Measurements from ENCODE around the gene DGKB. TPM values are rescaled to one million over a fixed set of nuclear protein-coding genes. Genes with fewer than 3 reads are reported as not detected.

The DGKB gene
- total RNA-seq, 1 donor from 2014 or later, result 0.72 TPM

DNA sequence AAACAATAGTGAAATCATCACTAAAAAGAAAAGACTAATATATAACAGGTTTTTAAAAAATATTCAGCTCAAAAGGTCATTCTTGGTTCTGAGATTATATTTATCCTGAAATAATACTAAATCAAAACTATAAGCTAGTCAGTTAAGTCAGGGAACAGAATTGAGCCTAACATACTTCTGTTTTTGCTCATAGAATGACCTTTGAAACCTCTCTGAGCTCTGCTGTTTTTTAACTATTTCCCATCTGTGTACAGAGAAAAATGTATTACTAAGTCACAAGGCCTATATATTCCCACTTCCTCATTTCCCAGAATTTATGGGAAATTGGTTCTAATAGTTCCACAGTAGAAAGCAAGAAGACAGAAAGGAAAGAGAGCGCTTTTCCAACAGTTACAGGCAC lies 566.3 kb downstream of the DGKB start:
- TF ChIP-seq, protein P1, sequence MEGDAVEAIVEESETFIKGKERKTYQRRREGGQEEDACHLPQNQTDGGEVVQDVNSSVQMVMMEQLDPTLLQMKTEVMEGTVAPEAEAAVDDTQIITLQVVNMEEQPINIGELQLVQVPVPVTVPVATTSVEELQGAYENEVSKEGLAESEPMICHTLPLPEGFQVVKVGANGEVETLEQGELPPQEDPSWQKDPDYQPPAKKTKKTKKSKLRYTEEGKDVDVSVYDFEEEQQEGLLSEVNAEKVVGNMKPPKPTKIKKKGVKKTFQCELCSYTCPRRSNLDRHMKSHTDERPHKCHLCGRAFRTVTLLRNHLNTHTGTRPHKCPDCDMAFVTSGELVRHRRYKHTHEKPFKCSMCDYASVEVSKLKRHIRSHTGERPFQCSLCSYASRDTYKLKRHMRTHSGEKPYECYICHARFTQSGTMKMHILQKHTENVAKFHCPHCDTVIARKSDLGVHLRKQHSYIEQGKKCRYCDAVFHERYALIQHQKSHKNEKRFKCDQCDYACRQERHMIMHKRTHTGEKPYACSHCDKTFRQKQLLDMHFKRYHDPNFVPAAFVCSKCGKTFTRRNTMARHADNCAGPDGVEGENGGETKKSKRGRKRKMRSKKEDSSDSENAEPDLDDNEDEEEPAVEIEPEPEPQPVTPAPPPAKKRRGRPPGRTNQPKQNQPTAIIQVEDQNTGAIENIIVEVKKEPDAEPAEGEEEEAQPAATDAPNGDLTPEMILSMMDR (conservative IDR thresholded peaks at IDR 0.05), result no peak
- H3K4me3 Mint-ChIP-seq, result no peak overlapping the region
- H3K4me1 Mint-ChIP-seq, result peaks cover 11% of the 10 kb centered on the region
- no peaks in the 10 kb centered on the region for H3K36me3 Mint-ChIP-seq (ENCODE audit: low read depth)
- no peak overlapping the region for H3K27ac Mint-ChIP-seq (ENCODE audit: unreplicated experiment)
- no peak for DNase-seq (ENCODE audit: low read depth, low spot score)
- H3K27me3 Mint-ChIP-seq (ENCODE audit: low read depth), result no peaks in the 10 kb centered on the region
- no peaks in the 10 kb centered on the region for H3K9me3 Mint-ChIP-seq

DNA sequence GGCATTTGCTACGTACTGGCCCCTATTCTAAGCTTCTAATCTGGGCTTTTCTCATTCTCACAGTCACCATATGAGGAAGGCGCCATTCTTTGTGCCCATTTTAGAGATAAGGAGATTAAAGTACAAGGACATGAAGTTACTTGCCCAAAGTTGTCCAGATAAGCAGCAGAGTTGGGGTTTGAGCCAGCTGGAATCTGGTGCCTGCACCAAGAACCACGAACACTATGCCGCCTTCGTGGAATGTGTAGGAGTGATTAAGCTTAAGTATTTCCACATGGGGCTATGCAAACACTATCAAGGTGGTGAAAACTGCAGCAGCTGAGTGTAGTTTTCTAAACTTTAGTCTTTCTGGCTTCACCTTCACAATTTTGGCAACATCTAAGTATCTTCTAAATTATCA lies 570.4 kb downstream of the DGKB start:
- Mint-ChIP-seq H3K9me3 (no peaks in the 10 kb centered on the region), H3K4me3 (no peak overlapping the region), H3K4me1 (peaks cover 5% of the 10 kb centered on the region), H3K27me3 (ENCODE audit: low read depth) (no peaks in the 10 kb centered on the region), H3K36me3 (ENCODE audit: low read depth) (no peaks in the 10 kb centered on the region), H3K27ac (ENCODE audit: unreplicated experiment) (no peak overlapping the region)
- TF ChIP-seq, protein P1 (conservative IDR thresholded peaks at IDR 0.05), result no peak
- no peak for DNase-seq (ENCODE audit: low read depth, low spot score)

- peaks cover 2% of the 10 kb centered on the region for H3K36me3 Mint-ChIP-seq (ENCODE audit: low read depth)
- no peak for DNase-seq (ENCODE audit: low read depth, low spot score)
- H3K4me1 Mint-ChIP-seq, result peaks cover 5% of the 10 kb centered on the region
- H3K9me3 Mint-ChIP-seq, result peaks cover 7% of the 10 kb centered on the region
- H3K27me3 Mint-ChIP-seq (ENCODE audit: low read depth), result no peaks in the 10 kb centered on the region
- no peak overlapping the region for H3K4me3 Mint-ChIP-seq
- TF ChIP-seq, protein P1 (conservative IDR thresholded peaks at IDR 0.05), result no peak
- no peak overlapping the region for H3K27ac Mint-ChIP-seq (ENCODE audit: unreplicated experiment)
Observed at GRCh38 chr7:14324767-14325166, 577.8 kb downstream of the DGKB start.

- Mint-ChIP-seq H3K4me1 (no peaks in the 10 kb centered on the region), H3K27ac (ENCODE audit: unreplicated experiment) (no peak overlapping the region), H3K27me3 (ENCODE audit: low read depth) (no peaks in the 10 kb centered on the region), H3K9me3 (peaks cover 7% of the 10 kb centered on the region), H3K36me3 (ENCODE audit: low read depth) (peaks cover 2% of the 10 kb centered on the region), H3K4me3 (no peak overlapping the region)
- no peak for DNase-seq (ENCODE audit: low read depth, low spot score)
- TF ChIP-seq, protein P1 (conservative IDR thresholded peaks at IDR 0.05), result no peak
Observed at GRCh38 chr7:14322724-14323123, 579.8 kb downstream of the DGKB start.

DNA sequence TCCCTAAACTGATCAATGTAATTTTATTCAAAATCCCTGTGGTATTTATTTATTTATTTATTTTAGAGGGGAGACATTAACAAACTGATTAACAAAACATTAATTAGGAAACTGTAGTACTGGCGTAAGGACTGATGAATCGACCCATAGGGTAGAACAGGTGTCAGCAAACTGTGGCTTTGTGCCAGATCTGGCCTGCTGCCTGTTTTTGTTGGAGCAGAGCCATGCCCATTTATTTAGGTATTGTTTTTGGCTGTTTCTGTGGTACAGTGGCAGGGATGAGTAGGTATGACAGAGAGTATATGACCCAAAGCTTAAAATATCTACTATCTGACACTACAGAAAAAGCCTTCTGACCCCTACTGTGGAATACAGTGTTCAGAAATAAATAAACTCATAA lies 580.6 kb downstream of the DGKB start:
- H3K4me1 Mint-ChIP-seq, result no peaks in the 10 kb centered on the region

More for the DNA sequence above, 580.6 kb downstream of the DGKB start:
- DNase-seq (ENCODE audit: low read depth, low spot score), result no peak
- H3K36me3 Mint-ChIP-seq (ENCODE audit: low read depth), result peaks cover 2% of the 10 kb centered on the region
- H3K27me3 Mint-ChIP-seq (ENCODE audit: low read depth), result no peaks in the 10 kb centered on the region
- TF ChIP-seq, protein P1 (conservative IDR thresholded peaks at IDR 0.05), result no peak
- no peak overlapping the region for H3K4me3 Mint-ChIP-seq
- H3K27ac Mint-ChIP-seq (ENCODE audit: unreplicated experiment), result no peak overlapping the region
- peaks cover 7% of the 10 kb centered on the region for H3K9me3 Mint-ChIP-seq

Measured in neural crest cell (in vitro differentiated cells).